GM21786 (cell line): ENCODE results near the gene NAPG.
"Not testable (repeated sequence)": the region's sequence is repeated elsewhere in the genome, so short reads cannot be mapped to it uniquely, and the experiment has no call there.

Experiments used
- ATAC-seq: cut with Tn5 transposase; IDR thresholded peaks from one replicate; pipeline ENCODE4 v1.9.1; 2021; ENCODE audit not compliant: unreplicated experiment

Gene NAPG

DNA sequence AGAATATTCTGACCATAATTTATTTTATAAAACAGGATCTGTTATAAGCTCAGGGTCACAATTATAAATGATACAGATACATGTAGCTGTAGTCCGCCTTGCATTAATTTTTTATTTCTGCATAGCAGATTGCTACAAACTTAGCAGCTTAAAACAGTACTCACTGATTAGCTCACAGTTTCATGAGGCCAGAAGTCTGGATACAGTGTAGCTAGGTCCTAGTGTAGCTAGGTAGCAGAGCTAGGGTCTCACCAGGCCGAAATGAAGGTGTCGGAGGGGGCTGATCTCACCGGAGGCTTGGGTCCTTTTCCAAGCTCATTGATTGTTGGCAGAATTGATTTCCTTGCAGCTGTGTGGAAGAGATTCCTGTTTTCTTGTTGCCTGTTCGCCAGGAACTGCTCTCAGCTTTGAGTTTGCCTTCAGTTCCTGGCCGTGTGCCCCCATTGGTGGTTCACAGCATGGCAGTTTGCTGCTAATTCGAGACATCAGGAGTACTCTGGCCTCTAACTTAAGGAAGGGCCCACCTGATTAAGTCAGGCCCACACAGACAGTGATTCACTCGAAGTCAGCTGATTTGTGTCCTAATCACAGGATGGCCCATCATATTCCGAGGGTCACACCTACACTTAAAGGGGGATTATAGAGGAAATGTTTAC, 18.4 kb downstream of the NAPG start:
- no peak for ATAC-seq

- no peak for ATAC-seq
These were observed 20.9 kb downstream of the NAPG start for GRCh38 chr18:10546557-10547300.

- ATAC-seq = no peak
These were observed 26.4 kb downstream of the NAPG start for GRCh38 chr18:10552226-10552625.

GRCh38 chr18:10556251-10556650, 30.4 kb downstream of the NAPG start:
- ATAC-seq = not testable (repeated sequence)

DNA sequence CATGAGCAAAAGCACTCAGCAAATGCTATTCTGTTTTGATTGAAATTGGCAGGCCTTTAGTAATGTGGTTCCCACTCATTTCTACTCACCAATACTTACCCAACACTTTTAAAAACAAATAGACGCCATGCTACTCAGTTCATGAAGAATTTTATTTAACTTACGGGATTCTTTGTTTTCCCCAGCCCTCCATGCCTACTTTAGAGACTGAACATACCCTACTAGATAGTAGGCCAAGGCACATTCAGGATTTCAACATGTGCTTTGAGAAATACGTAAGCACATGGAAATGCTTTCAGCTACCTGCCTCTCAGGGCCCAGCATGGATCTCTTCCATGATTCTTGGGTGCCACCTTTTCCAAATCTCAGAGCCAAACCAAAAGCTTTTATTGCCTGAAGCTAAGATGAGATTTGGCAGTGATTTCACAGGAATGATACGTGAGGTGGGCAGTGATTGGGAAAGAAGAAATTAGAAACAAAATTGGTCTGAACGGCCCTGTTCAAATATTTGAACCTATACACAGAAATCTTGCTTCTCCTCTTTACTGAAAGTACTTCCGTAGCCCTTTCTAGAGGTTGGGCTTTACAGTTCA, 31.4 kb downstream of the NAPG start:
- ATAC-seq = no peak

GRCh38 chr18:10558243-10558966, 32.6 kb downstream of the NAPG start:
- no peak for ATAC-seq

- no peak for ATAC-seq
These were observed 33.1 kb downstream of the NAPG start for GRCh38 chr18:10558967-10559298.

DNA sequence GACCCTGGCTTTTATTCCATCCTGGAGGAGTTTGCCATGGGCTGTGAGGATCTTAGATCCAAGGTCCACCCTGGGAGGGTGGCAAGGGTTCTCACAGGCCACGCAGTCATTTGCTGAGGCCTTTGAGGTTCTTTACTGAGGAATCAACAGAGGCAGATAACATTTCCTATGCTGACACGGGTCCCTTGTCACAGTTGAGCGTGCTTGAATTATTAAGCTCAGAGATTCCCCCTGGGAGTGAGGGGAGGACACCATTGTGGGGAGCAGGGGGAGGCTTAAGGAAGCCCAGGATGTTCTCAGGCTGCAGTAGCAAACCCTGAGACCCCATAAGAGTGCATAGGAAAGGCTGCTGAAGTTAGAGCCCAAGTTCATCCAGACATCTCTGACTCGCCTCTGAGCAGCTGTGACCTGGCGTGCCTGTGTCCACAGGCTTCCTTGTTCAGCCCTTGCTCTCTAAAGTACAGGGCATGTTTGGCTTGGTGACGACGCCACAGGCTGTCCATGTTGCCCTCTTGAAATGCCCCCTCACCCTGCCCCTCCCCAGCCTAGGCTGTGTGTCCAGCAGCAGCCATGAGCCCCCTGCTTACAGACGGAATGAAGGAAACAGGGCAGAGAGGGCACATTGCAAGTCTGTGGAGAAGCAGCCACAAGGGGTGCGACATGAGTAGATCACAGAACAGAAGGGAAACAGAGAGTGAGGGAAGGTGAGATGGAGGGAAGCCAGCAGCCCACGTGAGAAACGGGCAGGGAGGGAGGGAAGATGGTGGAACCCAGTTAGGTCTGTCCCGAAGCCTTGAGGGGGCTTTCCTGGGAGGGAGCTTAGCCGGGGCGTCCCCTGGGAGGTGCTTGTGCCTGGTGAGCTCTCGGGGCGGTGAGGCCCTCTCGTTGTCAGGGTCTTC, 34.0 kb downstream of the NAPG start:
- no peak for ATAC-seq

DNA sequence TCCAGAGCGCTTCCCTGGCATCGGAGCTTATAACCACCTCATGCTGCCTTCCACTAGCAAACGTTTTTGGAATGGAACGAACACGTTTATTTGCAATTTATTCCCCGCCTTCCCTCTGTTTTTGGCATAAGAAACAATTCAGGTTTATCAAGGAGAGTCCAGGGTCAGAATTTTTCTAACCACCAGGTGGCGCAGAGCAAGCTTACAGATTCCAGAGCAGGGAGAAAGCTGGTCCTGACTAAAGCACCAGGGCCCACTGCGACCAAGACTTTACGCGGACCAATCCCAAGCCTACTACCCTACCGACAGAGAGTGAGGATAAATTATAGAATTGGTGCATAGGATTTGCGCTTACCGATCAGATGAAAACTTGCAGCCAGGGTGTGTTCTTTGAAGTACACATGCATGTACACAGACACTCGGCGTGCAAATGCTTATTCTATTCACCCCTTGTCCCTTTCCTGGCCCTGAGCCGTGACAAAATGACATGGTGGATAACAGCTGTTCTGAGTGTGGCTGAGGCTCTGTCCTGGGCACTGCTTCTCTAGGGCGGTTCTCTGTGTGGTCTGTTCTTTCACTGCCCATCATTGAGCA, 34.7 kb downstream of the NAPG start:
- ATAC-seq = no peak

- ATAC-seq = no peak
These were observed 36.9 kb downstream of the NAPG start for GRCh38 chr18:10562773-10563160.

DNA sequence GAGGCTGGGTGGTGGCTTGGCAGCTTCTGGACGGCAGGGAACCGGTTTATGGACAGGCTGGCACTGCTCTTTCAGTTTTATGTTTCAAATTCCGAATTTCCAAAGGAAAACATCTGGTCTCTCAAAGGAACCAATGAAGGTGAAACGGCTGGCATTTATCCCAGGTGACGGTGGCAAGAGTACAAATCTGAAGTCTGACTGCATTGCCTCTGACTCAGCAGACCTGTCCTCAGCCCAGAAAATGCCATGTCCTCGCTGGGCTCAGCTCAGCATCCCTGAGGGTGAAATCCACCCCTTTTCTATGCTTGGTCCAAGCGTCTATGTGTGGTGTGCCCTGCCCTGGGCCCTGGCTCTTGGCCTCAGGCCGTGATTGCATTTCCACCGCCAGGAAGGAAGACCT, 38.1 kb downstream of the NAPG start:
- no peak for ATAC-seq

DNA sequence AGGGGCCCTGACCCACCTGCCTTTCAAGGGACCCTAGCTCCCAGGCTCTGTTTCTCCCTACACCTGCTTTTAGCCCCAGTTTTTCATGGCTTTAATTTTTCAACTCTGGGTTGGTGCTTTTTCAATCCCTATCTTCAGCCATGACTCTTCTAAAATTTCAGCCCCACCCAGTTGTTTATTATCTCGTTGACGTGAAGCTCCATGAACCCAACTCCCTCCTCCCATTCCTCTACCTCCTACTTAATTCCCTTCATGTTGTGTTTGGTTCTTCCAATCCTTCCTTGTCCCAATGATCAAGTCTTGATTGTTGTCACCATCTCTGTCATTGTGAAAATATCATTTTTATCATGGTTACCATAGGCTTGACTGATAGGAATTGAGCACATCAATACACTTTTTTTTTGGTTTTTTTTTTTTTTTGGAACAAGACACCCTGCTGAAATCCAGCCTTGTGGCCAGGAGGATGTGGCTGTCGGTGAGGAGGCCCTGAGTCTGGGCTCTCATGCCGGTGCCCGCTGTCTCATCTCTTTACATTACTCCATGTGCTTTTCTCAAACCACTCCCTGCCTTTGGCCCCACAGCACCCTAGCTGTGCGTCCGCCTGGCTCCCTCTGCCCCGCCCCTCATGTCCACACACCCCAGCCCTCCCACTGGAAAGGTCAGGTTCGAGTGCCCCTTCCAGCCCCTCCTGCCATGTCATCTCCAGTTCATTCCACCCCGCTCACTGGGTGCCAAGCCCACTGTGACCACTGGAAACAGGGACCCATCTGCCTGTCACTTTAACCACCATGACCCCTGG, 39.3 kb downstream of the NAPG start:
- ATAC-seq = no peak

DNA sequence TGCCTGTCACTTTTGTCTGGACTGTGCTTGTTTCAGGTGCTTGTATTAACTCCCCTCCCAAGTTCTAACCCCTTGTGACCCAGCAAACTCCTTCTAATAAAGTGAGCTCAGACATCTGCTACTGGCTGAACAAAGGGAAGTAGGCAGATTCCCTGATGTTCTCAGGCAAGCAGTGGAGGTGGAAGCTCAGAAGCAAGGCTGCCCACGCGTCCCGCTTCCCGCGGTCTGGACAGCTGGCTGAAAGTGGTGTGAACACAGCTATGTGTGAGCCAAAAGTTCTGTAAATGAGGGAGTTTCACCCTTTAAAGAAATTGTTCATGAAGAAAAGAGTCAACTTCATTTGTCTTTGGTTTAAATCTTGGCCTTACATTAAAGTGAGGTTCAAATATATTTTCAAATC, 40.0 kb downstream of the NAPG start:
- no peak for ATAC-seq

DNA sequence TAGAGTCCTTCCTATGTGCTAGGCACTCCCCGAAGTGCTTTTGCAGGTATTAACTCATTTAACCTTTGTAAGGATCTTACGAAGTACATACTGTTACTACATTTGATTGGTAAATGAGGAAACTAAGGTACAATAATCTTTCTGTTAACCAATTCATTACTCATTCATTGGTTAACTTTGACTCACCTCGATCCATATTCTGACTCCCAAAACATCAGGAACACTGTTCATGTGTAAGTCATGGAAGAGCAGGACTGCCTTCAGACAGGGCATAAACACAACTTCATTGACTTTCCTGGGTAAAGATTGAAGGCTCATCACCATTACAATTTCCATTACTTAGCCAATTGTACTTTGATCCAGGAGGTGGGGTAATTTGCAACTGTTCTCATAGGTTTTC, 40.6 kb downstream of the NAPG start:
- no peak for ATAC-seq

DNA sequence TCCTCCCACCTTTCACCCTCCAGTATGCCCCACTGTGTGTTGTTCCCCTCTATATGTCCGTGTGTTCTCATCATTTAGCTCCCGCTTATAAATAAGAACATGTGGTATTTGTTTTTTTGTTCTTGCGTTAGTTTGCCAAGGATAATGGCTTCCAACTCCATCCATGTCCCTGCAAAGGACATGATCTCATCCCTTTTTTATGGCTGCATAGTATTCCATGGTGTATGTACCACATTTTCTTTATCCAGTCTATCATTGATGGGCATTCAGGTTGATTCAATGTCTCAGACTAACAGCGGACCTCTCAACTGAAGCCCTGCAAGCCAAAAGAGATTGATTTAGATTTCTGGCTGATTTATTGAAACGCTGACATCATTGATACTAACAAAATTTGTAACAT, 44.1 kb downstream of the NAPG start:
- not testable (repeated sequence) for ATAC-seq

GRCh38 chr18:10570622-10571021, 44.8 kb downstream of the NAPG start:
- no peak for ATAC-seq

DNA sequence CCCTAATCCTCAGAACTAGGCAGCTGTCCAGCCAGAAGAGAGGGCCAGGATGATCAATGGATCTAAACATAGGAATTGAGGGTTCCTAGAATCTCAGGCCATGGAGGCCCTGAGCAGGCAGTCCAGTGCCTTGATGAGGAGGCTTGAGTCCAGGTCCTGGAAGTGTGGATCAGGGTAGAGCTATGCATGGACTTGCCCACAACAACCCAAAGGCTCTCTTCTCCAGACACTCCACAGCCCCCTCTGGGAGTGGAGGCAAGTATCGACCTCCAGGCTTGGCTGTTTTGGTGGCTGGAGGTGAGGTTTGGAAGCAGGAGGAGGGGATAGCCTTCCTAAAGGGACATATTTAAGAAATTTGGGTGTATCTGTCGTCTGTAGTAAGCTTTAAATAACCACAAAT, 45.7 kb downstream of the NAPG start:
- no peak for ATAC-seq

GRCh38 chr18:10573261-10573660, 47.4 kb downstream of the NAPG start:
- not testable (repeated sequence) for ATAC-seq

GRCh38 chr18:10574412-10574811, 48.6 kb downstream of the NAPG start:
- ATAC-seq = not testable (repeated sequence)
